ENCODE results near the gene HSP90AB1. TPM values are rescaled to one million over a fixed set of nuclear protein-coding genes. Genes with fewer than 3 reads are reported as not detected.

HSP90AB1 gene
- total and polyA plus RNA-seq, 2 of the 8 experiments (the other 6 are each of a cell fraction or from before 2014, with no cell fraction given): 1,564 to 2,297 TPM

DNA sequence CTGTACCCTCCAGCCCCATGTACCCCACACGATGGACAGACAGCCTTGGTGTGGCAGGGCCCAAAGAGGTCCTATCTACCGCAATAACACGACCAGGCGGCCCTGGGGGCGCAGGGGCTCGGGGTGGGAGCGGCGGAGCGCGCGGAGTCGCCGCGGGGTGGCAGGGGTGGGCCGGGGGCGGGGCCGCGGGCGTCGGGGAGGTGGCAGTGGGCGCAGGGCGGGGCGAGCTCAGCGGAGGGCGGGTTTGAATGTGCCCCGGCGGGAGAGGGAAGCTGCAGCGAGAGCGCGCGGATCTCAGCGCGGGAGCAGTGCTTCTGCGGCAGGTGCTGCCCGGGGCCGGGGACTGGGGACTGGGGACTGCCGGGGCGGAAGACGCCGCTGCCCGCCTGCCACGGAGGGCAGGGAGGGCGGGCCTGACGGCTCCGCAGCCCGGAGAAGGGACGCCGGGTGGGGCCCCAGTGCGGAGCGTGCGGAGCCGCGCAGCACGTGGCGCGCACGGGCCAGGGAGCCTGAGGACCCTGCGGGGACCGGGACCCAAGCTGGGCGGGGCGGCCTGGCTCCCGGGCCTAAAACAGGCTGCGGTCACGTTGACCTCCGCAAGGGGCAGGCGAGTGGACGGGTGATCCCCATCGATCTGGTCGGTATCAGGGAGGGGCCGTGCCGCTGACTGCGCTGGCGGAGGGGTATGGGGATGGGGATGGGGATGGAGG lies 23.4 kb upstream of the HSP90AB1 start, which contains the start of gene SLC29A1:
Gene SLC29A1, plus strand, starts transcription at position 277 of the 710 bp plus-strand sequence. CDS start 3,719 bp downstream, outside the sequence.
- H2AFZ ChIP-seq (ENCODE audit: low read length): no peak within 1 kb of the TSS
- TF ChIP-seq PHF8 (conservative IDR thresholded peaks at IDR 0.05; ENCODE audit: low read depth, low read length) (peak; percentile 71), KDM1A (IDR thresholded peaks at IDR 0.05; ENCODE audit: borderline replicate concordance, low read length) (no peak), POLR2A (IDR thresholded peaks at IDR 0.05; ENCODE audit: control extremely low read depth in 1 of 2, low read depth in 2 of 2, low read length in 2 of 2) (peak in 1 of 2 experiments; percentile 65; a peak in 2 of 3 replicates), CTCF (IDR thresholded peaks at IDR 0.05; ENCODE audit: control extremely low read depth in 1 of 3, insufficient read depth in 1 of 3, low read depth in 1 of 3, low read length in 3 of 3) (peak in 2 of 3 experiments; percentile 39 to 44; a peak in 3 of 4 replicates), TAF1 (IDR thresholded peaks at IDR 0.05; ENCODE audit: low read depth, low read length) (peak; percentile 66), BACH1 (IDR thresholded peaks at IDR 0.05; ENCODE audit: low read length) (no peak), SAP30 (IDR thresholded peaks at IDR 0.05; ENCODE audit: insufficient read depth, insufficient replicate concordance, low read length) (peak; percentile 10), SIX5 (IDR thresholded peaks at IDR 0.05; ENCODE audit: low read depth, low read length) (no peak), CEBPB (IDR thresholded peaks at IDR 0.05; ENCODE audit: low read depth, low read length) (no peak)

More for the DNA sequence above, 23.4 kb upstream of the HSP90AB1 start, which contains the start of gene SLC29A1:
- Histone ChIP-seq H2BK120ac (replicated peaks; ENCODE audit: low read depth, low read length) (peak within 1 kb of the TSS; percentile 84), H2BK5ac (ENCODE audit: low read depth, low read length) (peak within 1 kb of the TSS; percentile 76; the same call in 1 of the 2 replicates), H3K4me1 (replicated peaks in 1 of 4; ENCODE audit: control insufficient read depth in 3 of 4, insufficient read depth in 4 of 4, low read length in 3 of 4) (peaks cover 17 to 51% (median 35%) of the 10 kb centered on the region in 4 experiments), H4K8ac (ENCODE audit: extremely low read depth, insufficient read depth, low read length) (peak within 1 kb of the TSS; percentile 76; the same call in 1 of the 2 replicates), H3K23ac (ENCODE audit: insufficient read length) (peak within 1 kb of the TSS; percentile 37), H3K9me3 (ENCODE audit: insufficient read depth in 2 of 2, low read depth in 1 of 2, low read length in 1 of 2) (no peaks in the 10 kb centered on the region), H4K20me1 (replicated peaks in 1 of 2; ENCODE audit: control insufficient read depth in 1 of 2, insufficient read depth in 2 of 2, low read length in 2 of 2) (peaks cover 30 to 33% of the 10 kb centered on the region in 2 experiments), H3K27me3 (replicated peaks in 1 of 4; ENCODE audit: control insufficient read depth in 3 of 4, extremely low read depth in 1 of 4, insufficient read depth in 3 of 4, low read length in 3 of 4) (no peaks in the 10 kb centered on the region), H3K23me2 (ENCODE audit: low read depth, low read length) (peaks cover 16% of the 10 kb centered on the region), H2BK20ac (ENCODE audit: low read length) (peak within 1 kb of the TSS; percentile 93), H4K5ac (ENCODE audit: insufficient read length, low read depth, low read length) (peak within 1 kb of the TSS; percentile 53), H2BK12ac (ENCODE audit: low read depth, low read length) (peak within 1 kb of the TSS; percentile 98; the same call in 1 of the 2 replicates), H2BK15ac (ENCODE audit: low read length) (peak within 1 kb of the TSS; percentile 88; the same call in 1 of the 2 replicates), H3K27ac (ENCODE audit: low read depth, low read length) (peak within 1 kb of the TSS; percentile 69; the same call in 1 of the 2 replicates), H3K14ac (ENCODE audit: insufficient read length) (peak within 1 kb of the TSS; percentile 33), H3K18ac (ENCODE audit: extremely low read depth, low read length) (peak within 1 kb of the TSS; percentile 95), H3K4ac (replicated peaks; ENCODE audit: insufficient read length, low read depth, low read length) (peak within 1 kb of the TSS; percentile 84), H3K79me2 (ENCODE audit: control insufficient read depth in 1 of 2, insufficient read depth in 2 of 2, low read length in 2 of 2) (peaks cover 10 to 45% of the 10 kb centered on the region in 2 experiments; a peak in 3 of 4 replicates), H3K56ac (replicated peaks; ENCODE audit: insufficient read length, low read depth, low read length) (peak within 1 kb of the TSS; percentile 80), H4K91ac (replicated peaks; ENCODE audit: insufficient read length, low read length) (peak within 1 kb of the TSS; percentile 99), H3K36me3 (ENCODE audit: control insufficient read depth in 2 of 4, insufficient read depth in 4 of 4, low read length in 3 of 4) (peaks cover 0 to 6% (median 2%) of the 10 kb centered on the region in 4 experiments; a peak in 4 of 8 replicates), H3K4me3 (ENCODE audit: extremely low read depth in 1 of 4, insufficient read depth in 2 of 4, low read depth in 3 of 4, low read length in 4 of 4) (peak within 1 kb of the TSS; percentile 65 to 90 (median 78)), H3K9ac (replicated peaks in 1 of 4; ENCODE audit: extremely low read depth in 1 of 4, low read depth in 3 of 4, low read length in 3 of 4) (peak within 1 kb of the TSS; percentile 41 to 78 (median 62)), H2AK5ac (ENCODE audit: low read depth, low read length) (peak within 1 kb of the TSS; percentile 65; the same call in 1 of the 2 replicates), H3K4me2 (ENCODE audit: insufficient read depth in 1 of 2, low read depth in 2 of 2, low read length in 2 of 2) (peak within 1 kb of the TSS; percentile 94 to 95), H3K79me1 (ENCODE audit: low read depth, low read length) (peaks cover 17% of the 10 kb centered on the region)
- ChIA-PET POLR2A (ENCODE audit: partially characterized antibody) (interaction anchor here (1.0 to 21.0 kb wide), 13 partner anchors 12 to 89 kb away, joined by 3 to 477 read pairs (median 17); partner anchors contain the start of genes AARS2, HSP90AB1 and SLC35B2), CTCF (ENCODE audit: partially characterized antibody) (interaction anchor here (0.6 to 19.4 kb wide), 20 partner anchors 7 to 550 kb away, joined by 3 to 287 read pairs (median 6); partner anchors contain the start of genes HSP90AB1, MYMX and SLC35B2)
- DNase-seq (ENCODE audit: low read depth in 1 of 2, low spot score in 2 of 2) (peak in 1 of 2 experiments; percentile 86), FAIRE-seq (no peak)
- 0% methylated on average over 6 of the region's 73 CpGs; no CpG with 5 or more reads in 1 of the 2 experiments for WGBS, 2 experiments (ENCODE audit: extremely low coverage in 1 of 2, insufficient coverage in 1 of 2, insufficient read length in 1 of 2, insufficient replicate concordance in 2 of 2, low coverage in 1 of 2, low lambda C conversion rate in 2 of 2, missing lambda C conversion rate in 1 of 2)
